Stimulated activated CD8-positive, alpha-beta memory T cell treated with anti-CD3 and anti-CD28 coated beads, Interleukin-12 subunit alpha, Interleukin-12 subunit beta, amount 100 ng/mL, for 24 hours (primary cell): ENCODE results near the gene ARRB1.
A peak's percentile ranks its signal among the peaks of the same experiment; 100 is the strongest.

Experiments used
- DNase-seq: peaks from one replicate; pipeline ENCODE4 v3.0.0-alpha.2; 2020; ENCODE audit errors: extremely low read depth

ARRB1 gene

DNA sequence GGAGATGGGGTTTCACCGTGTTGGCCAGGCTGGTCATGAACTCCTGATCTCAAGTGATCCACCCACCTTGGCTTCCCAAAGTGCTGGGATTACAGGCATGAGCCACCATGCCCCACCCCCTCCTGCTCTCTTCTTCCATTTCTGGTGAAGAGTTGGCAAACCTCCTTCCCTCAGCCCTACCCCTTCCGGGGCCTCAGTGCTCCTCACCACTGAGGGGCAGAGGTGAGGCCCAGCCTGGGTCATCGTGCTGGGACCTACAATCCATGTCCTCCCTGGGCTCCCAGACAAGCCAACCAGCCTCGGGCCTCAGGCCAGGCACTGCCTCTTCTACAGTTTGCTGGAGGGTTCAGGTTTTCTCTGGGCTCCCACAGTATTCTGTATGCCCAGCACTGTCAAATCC lies 125.7 kb downstream of the ARRB1 start:
- no peak for DNase-seq

DNA sequence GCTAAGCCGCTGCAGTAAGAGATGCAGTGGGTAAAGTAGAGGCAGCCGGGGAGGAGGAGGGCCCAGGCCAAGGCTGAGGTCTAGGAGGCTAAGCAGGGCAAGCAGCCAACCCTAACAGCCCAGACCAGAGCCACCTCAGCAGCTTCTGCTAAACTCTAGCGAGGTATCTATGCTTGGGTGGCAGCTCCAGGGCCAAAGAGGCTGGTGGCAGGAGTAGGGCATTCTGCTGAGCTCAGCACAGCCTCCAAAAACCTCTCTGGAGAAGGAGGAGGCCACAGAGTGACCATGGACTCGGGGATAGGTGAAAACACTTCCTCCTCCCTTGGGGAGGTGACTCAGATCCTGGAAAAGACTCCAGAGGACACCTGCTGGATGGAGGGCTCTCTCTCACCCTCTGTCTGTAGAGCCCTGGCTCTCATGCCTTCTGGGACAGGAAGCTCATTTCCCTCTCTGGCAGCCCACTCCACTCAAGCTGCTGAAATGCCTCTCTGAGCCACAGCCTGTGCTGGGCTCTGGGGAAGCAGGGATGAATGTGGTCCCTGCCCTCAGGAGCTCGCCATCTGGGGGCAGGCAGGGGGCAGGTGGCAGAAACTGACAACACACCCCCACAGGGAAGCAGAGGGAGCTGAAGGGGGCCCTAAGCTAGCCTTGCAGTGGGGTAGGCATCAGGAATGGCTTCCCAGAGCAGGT lies 127.4 kb downstream of the ARRB1 start:
- no peak for DNase-seq

DNA sequence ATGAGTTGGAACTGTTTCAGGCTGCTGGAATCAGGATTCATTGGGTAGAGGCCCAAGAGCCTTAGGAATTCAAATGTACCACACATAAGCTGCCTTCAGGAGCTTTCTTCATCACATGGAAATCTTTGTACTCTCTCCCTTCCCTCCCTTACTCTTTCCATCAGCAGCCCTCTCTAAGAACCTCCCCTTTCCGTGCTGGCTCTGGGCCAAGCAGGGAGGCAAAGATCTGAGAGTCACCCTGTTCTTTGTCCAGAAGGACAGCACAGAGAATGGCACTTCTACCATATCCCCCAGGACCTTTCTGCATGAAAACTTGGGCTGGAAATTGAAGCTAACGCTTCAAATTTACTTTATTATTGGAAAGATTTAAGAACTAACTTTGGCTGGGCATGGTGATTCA lies 131.6 kb downstream of the ARRB1 start:
- no peak for DNase-seq

DNA sequence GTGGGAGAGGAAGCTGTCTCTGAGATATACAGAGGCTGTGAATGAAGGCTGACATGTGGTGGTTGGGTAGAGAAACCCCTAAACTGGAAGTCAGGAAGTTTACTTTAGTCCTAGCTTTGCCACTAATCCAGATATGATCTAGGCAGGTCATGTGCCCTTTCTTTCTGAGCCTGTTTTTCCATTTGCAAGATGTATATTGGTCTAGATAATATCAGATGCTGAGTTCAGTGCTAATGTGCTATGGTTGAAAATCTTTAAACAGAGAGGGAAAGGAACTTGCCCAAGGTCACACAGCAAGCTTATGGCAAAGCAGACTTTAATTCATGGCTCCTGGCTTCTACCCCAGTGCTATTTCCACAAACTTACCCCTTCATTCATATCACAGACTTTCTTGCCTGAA lies 136.6 kb downstream of the ARRB1 start:
- no peak for DNase-seq

DNA sequence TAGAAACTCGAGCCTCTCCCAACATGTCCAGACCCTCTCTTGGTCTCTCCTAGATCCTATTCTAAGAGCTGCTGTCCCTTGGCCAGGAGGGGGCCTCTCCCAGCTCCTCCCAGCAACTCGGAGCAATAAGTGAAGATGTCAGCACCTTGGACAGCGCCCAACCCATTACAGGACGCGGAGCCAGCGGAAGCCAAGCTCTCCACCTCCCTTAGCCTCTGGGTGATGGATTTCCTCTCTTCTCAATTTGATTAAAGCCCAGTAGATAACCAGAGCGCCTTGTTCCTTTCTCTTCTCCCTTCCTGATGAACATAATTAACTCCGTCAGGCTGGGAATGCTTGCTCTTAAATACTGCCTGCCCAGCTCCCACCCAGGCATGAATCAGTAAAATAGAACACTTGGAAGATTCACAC lies 137.0 kb downstream of the ARRB1 start:
- peak; percentile 45 for DNase-seq
